ENCODE measurements around the gene FN1.

DNA sequence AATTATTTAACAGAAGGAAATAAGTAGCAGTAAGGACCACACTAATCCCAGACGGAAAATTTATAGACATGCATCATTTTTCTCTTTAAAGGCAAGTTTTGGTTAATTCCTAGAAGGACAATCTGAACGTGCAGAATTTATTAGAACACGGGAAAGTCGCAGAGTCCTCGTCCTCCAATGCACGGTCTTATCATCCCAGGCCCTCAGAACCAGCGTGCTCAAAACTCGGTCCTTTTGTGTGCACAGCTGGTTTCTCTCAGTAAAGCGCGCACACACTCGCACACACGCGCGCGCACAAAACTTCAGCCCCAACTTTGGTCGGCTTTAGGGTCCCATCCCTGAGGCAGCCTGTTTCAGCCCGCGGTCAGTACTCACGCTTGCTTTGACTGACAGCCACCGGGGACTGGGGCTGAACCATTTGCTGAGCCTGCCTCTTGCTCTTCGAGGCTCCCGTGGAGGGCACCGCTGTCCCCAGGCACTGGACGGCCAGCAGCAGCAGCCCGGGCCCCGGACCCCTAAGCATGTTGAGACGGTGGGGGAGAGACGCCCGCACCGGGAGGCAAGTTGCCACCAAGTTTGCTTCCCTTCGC lies 493 bp downstream of the FN1 start:
- TF ChIP-seq POLR2A (IDR thresholded peaks at IDR 0.05; ENCODE audit: low read depth, low read length) (no peak), SPI1 (IDR thresholded peaks at IDR 0.05; ENCODE audit: low read depth, low read length) (no peak), TAF1 (IDR thresholded peaks at IDR 0.05; ENCODE audit: low read depth, low read length) (no peak), POLR2AphosphoS5 (IDR thresholded peaks at IDR 0.05; ENCODE audit: low read depth, low read length) (no peak), POU2F2 (IDR thresholded peaks at IDR 0.05; ENCODE audit: low read depth, low read length) (no peak), PAX5 (IDR thresholded peaks at IDR 0.05; ENCODE audit: insufficient read depth, low read length, severe bottlenecking) (no peak)

All from GM12891 (cell line).